Measurements from ENCODE around the gene LYZL6. TPM values are rescaled to one million over a fixed set of nuclear protein-coding genes. Genes with fewer than 3 reads are reported as not detected.
A peak's percentile ranks its signal among the peaks of the same experiment; 100 is the strongest.

The LYZL6 gene
- total and polyA plus RNA-seq, 4 donors, result not detected

- no peak overlapping the region for H3K9ac ChIP-seq (ENCODE audit: insufficient read depth in 1 of 2, low read length in 2 of 2)
- no peak for ATAC-seq (ENCODE audit: insufficient read depth, low FRiP score)
- 60 to 66% methylated on average over 10 of the region's 10 CpGs for WGBS, 2 donors
These were observed 30.1 kb upstream of the LYZL6 start for GRCh38 chr17:35973333-35974260.

GRCh38 chr17:35972945-35973332 lies 29.4 kb upstream of the LYZL6 start:
- 78 to 86% methylated on average over 4 of the region's 4 CpGs for WGBS, 2 donors
- Histone ChIP-seq H3K4me1 (ENCODE audit: control insufficient read depth in 5 of 5, insufficient read depth in 5 of 5, low read length in 5 of 5) (peaks cover 0 to 3% (median 2%) of the 10 kb centered on the region in 5 donors), H3K36me3 (ENCODE audit: control insufficient read depth in 4 of 4, insufficient read depth in 4 of 4, low read length in 4 of 4) (no peaks in the 10 kb centered on the region), H3K9ac (ENCODE audit: insufficient read depth in 1 of 2, low read length in 2 of 2) (no peak overlapping the region), H3K4me3 (no peak overlapping the region), H3K27ac (ENCODE audit: low read depth in 1 of 2, low read length in 1 of 2) (no peak overlapping the region), H3K9me3 (ENCODE audit: control insufficient read depth in 4 of 4, insufficient read depth in 3 of 4, low read length in 3 of 4) (no peaks in the 10 kb centered on the region), H3K27me3 (ENCODE audit: control insufficient read depth in 3 of 3, insufficient read depth in 3 of 3, low read length in 2 of 3) (no peaks in the 10 kb centered on the region)
- DNase-seq, result no peak
- TF ChIP-seq CTCF (IDR thresholded peaks at IDR 0.05; ENCODE audit: control extremely low read depth, extremely low read depth), result no peak
- ATAC-seq (ENCODE audit: insufficient read depth, low FRiP score), result no peak

More at GRCh38 chr17:35973333-35974260, 30.1 kb upstream of the LYZL6 start:
- no peak for DNase-seq
- no peaks in the 10 kb centered on the region for H3K9me3 ChIP-seq (ENCODE audit: control insufficient read depth in 4 of 4, insufficient read depth in 3 of 4, low read length in 3 of 4)
- TF ChIP-seq CTCF (IDR thresholded peaks at IDR 0.05; ENCODE audit: control extremely low read depth, extremely low read depth), result no peak
- no peaks in the 10 kb centered on the region for H3K36me3 ChIP-seq (ENCODE audit: control insufficient read depth in 4 of 4, insufficient read depth in 4 of 4, low read length in 4 of 4)
- H3K27me3 ChIP-seq (ENCODE audit: control insufficient read depth in 3 of 3, insufficient read depth in 3 of 3, low read length in 2 of 3), result no peaks in the 10 kb centered on the region
- no peak overlapping the region for H3K4me3 ChIP-seq
- H3K4me1 ChIP-seq (ENCODE audit: control insufficient read depth in 5 of 5, insufficient read depth in 5 of 5, low read length in 5 of 5), result peaks cover 0 to 3% (median 2%) of the 10 kb centered on the region in 5 donors
- peak overlapping the region in 1 of 2 donors; percentile 2 for H3K27ac ChIP-seq (ENCODE audit: low read depth in 1 of 2, low read length in 1 of 2)

DNA sequence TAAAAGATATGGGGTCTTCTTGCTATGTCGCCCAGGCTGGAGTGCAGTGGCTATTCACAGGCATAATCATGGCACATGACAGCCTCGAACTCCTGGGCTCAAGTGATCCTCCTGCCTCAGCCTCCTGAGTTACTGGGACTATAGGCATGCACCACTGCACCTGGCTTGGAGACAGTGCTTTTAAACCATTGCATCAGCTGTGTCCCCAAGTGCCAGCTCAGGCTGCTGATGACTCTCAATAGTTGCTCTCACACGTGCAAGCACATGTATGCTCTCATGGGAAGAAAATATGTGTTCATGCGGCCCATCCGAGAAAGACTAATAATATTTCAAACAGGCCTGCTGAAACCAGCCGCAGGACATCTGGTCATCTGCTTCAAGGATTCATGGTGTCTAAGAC lies 29.0 kb upstream of the LYZL6 start:
- H3K4me3 ChIP-seq, result no peak overlapping the region
- H3K9ac ChIP-seq (ENCODE audit: insufficient read depth in 1 of 2, low read length in 2 of 2), result no peak overlapping the region
- DNase-seq (no peak), ATAC-seq (ENCODE audit: insufficient read depth, low FRiP score) (no peak)
- H3K27ac ChIP-seq (ENCODE audit: low read depth in 1 of 2, low read length in 1 of 2), result no peak overlapping the region
- no peaks in the 10 kb centered on the region for H3K27me3 ChIP-seq (ENCODE audit: control insufficient read depth in 3 of 3, insufficient read depth in 3 of 3, low read length in 2 of 3)
- peaks cover 0 to 3% (median 2%) of the 10 kb centered on the region in 5 donors for H3K4me1 ChIP-seq (ENCODE audit: control insufficient read depth in 5 of 5, insufficient read depth in 5 of 5, low read length in 5 of 5)
- no peaks in the 10 kb centered on the region for H3K36me3 ChIP-seq (ENCODE audit: control insufficient read depth in 4 of 4, insufficient read depth in 4 of 4, low read length in 4 of 4)
- WGBS, 2 donors, result 88 to 93% methylated on average over 6 of the region's 6 CpGs
- no peaks in the 10 kb centered on the region for H3K9me3 ChIP-seq (ENCODE audit: control insufficient read depth in 4 of 4, insufficient read depth in 3 of 4, low read length in 3 of 4)
- no peak for TF ChIP-seq CTCF (IDR thresholded peaks at IDR 0.05; ENCODE audit: control extremely low read depth, extremely low read depth)

Data from lung (tissue), 12 donors.